Measurements from ENCODE around the gene TMEM14A. TPM values are rescaled to one million over a fixed set of nuclear protein-coding genes. Genes with fewer than 3 reads are reported as not detected.

Gene TMEM14A, protein sequence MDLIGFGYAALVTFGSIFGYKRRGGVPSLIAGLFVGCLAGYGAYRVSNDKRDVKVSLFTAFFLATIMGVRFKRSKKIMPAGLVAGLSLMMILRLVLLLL
- total RNA-seq: 17.0 and 19.2 TPM in 2 replicates

DNA sequence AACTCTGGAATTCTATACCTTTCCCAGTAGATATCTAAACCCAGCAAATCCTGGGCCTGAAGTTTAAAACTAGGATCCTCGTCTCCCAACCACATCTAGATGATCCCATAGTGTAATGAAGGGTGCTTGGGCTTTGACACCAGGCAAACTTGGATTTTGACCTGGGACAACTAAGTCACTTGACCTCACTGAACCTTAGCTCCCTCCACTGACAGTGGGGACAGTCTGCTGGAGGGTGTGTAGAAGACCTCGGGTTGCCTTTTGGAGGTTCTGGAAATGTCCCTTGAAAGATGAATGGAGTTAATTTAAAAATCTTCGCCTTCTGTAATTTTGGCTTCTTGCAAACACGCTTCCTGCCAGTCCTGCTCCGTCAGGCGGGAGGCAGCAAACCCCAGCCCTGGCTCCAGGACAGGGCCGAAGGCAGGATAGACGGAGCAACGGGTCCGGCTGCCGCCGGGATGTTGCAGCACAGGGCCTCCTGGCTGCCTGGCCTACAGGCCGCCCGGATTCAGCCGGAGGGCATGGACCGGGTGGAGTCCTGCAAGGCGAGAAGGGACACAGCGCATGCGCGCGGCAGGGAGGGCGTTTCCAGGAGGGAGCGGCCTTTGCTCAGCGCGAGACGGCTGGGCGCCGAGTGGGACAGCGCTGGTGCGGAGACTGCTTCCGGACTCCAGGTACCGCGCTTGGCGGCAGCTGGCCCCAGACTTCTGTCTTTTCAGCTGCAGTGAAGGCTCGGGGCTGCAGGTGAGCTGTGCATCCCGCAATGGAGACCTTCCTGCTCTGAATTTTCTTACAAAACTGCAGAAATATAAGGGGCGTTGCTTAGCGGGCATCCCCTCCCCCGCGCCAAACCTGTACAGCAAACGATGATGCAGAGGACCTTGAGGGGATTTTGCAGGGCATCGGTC is at the start of gene TMEM14A:
Gene TMEM14A (plus strand): TSS at position 612 of the 908 bp plus-strand sequence. CDS start 5,990 bp downstream, outside the sequence.

Other genes starting within 250 kb of the TMEM14A start
- 24.3 and 61.2 TPM in 2 replicates for gene TRAM2, start 94.1 kb upstream of the TMEM14A start, total RNA-seq
- gene GSTA2, start 92.4 kb downstream of the TMEM14A start, total RNA-seq: not detected in 2 replicates
- not detected in 2 replicates for gene GSTA1, start 132.7 kb downstream of the TMEM14A start, total RNA-seq
- not detected in 2 replicates for gene GSTA5, start 169.7 kb downstream of the TMEM14A start, total RNA-seq
- not detected in 2 replicates for gene GSTA3, start 238.6 kb downstream of the TMEM14A start, total RNA-seq